C4-2B (cell line): ENCODE data around the gene GPR33.

Experiments used
- H3K27ac ChIP-seq: fragments of 450-650 bp; 2 replicates; pipeline ENCODE4 v1.5.1; 2017
- CTCF ChIP-seq: fragments of 450-650 bp; conservative IDR thresholded peaks from 2 replicates; pipeline ENCODE4 v1.5.1; 2017; ENCODE audit warnings: mild to moderate bottlenecking
- ZFX ChIP-seq: fragments of 450-650 bp; IDR thresholded peaks from 2 replicates; pipeline ENCODE4 v1.6.1; 2017

GPR33 gene

GRCh38 chr14:31461545-31461944 is 26.3 kb downstream of the GPR33 start:
- no peak overlapping the region for H3K27ac ChIP-seq
- no peak for TF ChIP-seq ZFX
- TF ChIP-seq CTCF = no peak

GRCh38 chr14:31457665-31458659 is 29.9 kb downstream of the GPR33 start:
- peak overlapping the region; percentile 94 for H3K27ac ChIP-seq
- TF ChIP-seq CTCF = no peak; the same call in 1 of the 2 replicates
- TF ChIP-seq ZFX = no peak

DNA sequence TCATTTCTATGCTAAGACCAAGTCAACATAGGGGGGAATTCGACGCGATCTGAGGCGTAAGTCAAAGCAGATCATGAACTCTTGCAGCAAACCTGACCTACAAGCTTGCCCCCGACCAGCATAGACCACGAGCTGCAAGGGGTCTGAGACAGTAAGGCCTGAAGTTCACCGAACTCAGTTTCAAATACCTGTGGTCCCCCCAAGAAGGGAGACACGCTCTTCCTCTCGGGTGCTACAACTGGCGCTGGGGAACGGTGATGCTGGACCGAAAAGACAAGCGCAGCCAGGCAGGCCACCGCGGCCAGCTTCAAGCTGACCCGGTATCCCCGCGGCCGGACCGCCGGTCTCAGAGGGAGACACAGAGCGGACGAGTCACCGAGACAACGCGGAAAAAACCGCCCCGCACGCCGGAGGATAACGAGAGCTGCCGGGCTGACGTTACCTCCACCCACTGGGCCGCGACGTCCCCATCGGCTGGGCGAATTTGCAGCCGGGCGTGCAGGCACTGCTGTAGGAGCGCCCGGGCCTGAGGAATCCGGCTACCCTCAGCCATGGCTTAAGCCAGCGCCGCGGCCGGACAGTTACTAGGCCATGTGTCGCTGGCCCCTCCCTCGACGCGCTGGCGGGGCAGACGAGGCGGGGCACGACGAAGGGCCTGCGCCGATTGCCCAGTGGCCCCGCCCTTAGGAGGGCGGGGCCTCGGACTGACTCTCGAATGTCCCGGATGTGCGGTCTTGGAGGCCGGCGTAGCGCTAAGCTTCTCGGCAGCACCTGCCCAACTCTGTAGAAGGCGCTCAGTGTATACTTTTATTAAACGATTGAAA is 30.8 kb downstream of the GPR33 start, which contains the start of gene DTD2:
Gene DTD2, minus strand, starts transcription at position 666 of the 824 bp plus-strand sequence. Its CDS starts 113 bp downstream, at position 553.
- peak within 1 kb of the TSS; percentile 94 for H3K27ac ChIP-seq
- TF ChIP-seq ZFX (peak; percentile 96), CTCF (no peak; the same call in 1 of the 2 replicates)

DNA sequence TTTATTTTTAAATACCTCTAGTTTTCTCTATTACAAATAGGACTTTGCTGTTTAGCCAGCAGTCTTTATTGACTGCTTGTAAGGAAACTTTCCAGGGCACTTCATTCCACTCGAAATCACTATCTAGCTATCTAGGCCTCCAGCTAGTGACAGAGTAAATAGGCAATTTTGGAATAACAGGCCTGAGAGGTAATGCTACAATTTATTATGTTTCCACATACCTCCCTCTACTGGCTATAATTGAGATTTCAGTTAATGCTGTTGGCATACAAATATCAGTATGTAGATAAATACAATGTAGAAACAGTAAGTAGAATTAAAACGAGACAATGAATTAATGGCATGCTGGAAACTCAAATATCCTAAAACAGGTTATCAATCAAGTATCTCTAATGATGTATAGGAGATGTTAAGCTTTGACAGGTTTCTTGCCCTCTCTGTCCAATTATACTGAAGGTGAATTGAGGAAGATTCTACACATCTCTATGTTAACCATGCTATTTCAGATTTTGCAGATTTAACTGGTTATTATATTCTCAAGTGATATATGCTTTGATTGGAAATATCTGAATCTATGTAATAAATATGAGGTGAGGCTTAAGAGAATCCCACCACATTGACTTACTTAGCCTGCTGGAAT is 37.7 kb downstream of the GPR33 start:
- TF ChIP-seq CTCF = peak; percentile 84
- no peak for TF ChIP-seq ZFX

DNA sequence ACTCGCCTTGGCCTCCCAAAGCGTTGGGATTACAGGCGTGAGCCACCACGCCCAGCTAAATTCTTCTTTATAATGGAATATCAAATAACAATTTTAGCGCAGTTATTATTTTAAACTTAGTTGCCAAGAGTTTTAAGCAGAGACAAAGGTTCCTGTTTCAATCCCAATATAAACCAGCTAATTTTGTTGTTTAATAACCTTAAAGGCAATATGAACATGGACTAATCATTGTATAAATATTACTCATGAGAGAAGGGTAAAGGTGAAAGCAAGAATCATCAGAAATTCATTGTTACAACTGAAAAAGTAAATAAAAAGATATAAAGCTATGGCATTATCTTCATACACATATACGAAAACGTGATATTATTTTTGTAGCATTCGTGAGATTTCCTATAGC is 38.7 kb downstream of the GPR33 start:
- TF ChIP-seq CTCF = no peak
- no peak for TF ChIP-seq ZFX
- H3K27ac ChIP-seq = no peak overlapping the region

More for the DNA sequence above, 37.7 kb downstream of the GPR33 start:
- no peak overlapping the region for H3K27ac ChIP-seq

DNA sequence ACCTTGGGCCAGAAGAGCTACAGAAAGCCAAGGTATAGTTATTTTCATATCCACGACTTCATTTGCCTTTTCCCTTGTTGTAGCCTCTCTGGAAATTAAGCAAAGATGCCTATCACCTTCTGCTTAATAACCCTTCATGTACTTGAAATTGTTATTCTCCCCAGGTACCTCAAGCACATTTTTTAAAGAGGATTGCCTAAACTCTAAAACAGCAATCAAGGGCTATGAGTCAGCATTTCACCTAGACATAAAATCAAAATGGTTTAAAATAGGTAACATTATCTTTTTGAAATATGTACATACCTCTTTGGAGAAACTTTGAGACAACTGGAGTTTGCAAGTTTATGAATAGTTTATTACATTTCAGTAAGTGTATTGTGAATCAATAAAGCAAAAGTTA is 42.1 kb downstream of the GPR33 start:
- TF ChIP-seq CTCF (no peak), ZFX (no peak)

More for the DNA sequence above, 42.1 kb downstream of the GPR33 start:
- no peak overlapping the region for H3K27ac ChIP-seq
